Fibroblast of lung (primary cell): ENCODE results near the gene GALNT17. TPM values are rescaled to one million over a fixed set of nuclear protein-coding genes. Genes with fewer than 3 reads are reported as not detected.

Experiments used
- DNase-seq, 2 donors: peaks; one replicate each; pipeline versions ENCODE4 v3.0.0 to v3.0.0-alpha.2; 2010; ENCODE audit warnings: low read depth in 2 of 2
- H2AFZ ChIP-seq: 2 replicates; pipeline ENCODE4 v1.5.1; 2012; ENCODE audit warnings: low read length, control low read depth, inconsistent platforms
- H3K27ac ChIP-seq: 2 replicates; pipeline ENCODE4 v1.5.1; 2011; ENCODE audit warnings: low read length, control low read depth; ENCODE audit not compliant: insufficient read depth
- H3K27me3 ChIP-seq: 2 replicates; pipeline ENCODE4 v1.5.1; 2011; ENCODE audit warnings: mild to moderate bottlenecking, low read length; ENCODE audit not compliant: control insufficient read depth, insufficient read depth
- H3K36me3 ChIP-seq: 2 replicates; pipeline ENCODE4 v1.5.1; 2011; ENCODE audit warnings: low read length; ENCODE audit not compliant: control insufficient read depth, insufficient read depth
- H3K4me1 ChIP-seq: 2 replicates; pipeline ENCODE4 v1.5.1; 2011; ENCODE audit warnings: low read length; ENCODE audit not compliant: control insufficient read depth, insufficient read depth; ENCODE audit errors: extremely low read depth
- H3K4me2 ChIP-seq: 2 replicates; pipeline ENCODE4 v1.5.1; 2011; ENCODE audit warnings: low read length, control low read depth; ENCODE audit not compliant: insufficient read depth; ENCODE audit errors: extremely low read depth
- H3K4me3 ChIP-seq, 4 experiments: fragments of 200-600 bp in 1 of 4; sonication (generic) in 1 of 4; replicated peaks in 1 of 4; 2 replicates each; pipeline ENCODE4 v1.5.1; 2011 to 2016; ENCODE audit warnings: low read length in 4 of 4, low read depth in 3 of 4, mild to moderate bottlenecking in 3 of 4, control low read depth in 2 of 4, inconsistent platforms in 1 of 4, mixed read lengths in 1 of 4; ENCODE audit not compliant: insufficient read depth in 1 of 4; ENCODE audit errors: control extremely low read depth in 1 of 4
- H3K79me2 ChIP-seq: 2 replicates; pipeline ENCODE4 v1.5.1; 2012; ENCODE audit warnings: mild to moderate bottlenecking, low read length, inconsistent platforms; ENCODE audit not compliant: control insufficient read depth, insufficient read depth
- H3K9ac ChIP-seq: 2 replicates; pipeline ENCODE4 v1.5.1; 2011; ENCODE audit warnings: mild to moderate bottlenecking, low read length, control low read depth; ENCODE audit not compliant: insufficient read depth
- H3K9me3 ChIP-seq: 2 replicates; pipeline ENCODE4 v1.5.1; 2012; ENCODE audit warnings: low read depth, low read length; ENCODE audit not compliant: control insufficient read depth, insufficient read depth
- H4K20me1 ChIP-seq: 2 replicates; pipeline ENCODE4 v1.5.1; 2011; ENCODE audit warnings: low read length; ENCODE audit not compliant: control insufficient read depth, insufficient read depth; ENCODE audit errors: extremely low read depth
- CTCF ChIP-seq, 2 donors: IDR thresholded peaks in 1 of 2; conservative IDR thresholded peaks in 1 of 2; 1 replicate in 1 of 2; 2 replicates in 1 of 2; pipeline ENCODE4 v1.5.1; 2011 to 2012; ENCODE audit warnings: low read length in 2 of 2, control low read depth in 1 of 2, inconsistent platforms in 1 of 2, low read depth in 1 of 2, mild to moderate bottlenecking in 1 of 2
- EZH2 ChIP-seq: IDR thresholded peaks from 2 replicates; pipeline ENCODE4 v1.5.1; 2012; ENCODE audit warnings: low read length, control low read depth, mild to moderate bottlenecking; ENCODE audit errors: missing control alignments
- polyA plus RNA-seq, 2 donors: library from polyadenylated mRNA; depleted of rRNA in 1 of 2; stranded (reverse) in 1 of 2; unstranded in 1 of 2; fragments of >200 nt; gene quantifications; 2 replicates each; pipeline ENCODE4 v1.2.1, GENCODE V29; 2011 to 2012; ENCODE audit warnings: missing spikeins in 1 of 2
- total RNA-seq: library from RNA; depleted of rRNA; stranded (reverse); fragments of >200 nt; gene quantifications from 2 replicates; pipeline ENCODE4 v1.2.1, GENCODE V29; 2014

The GALNT17 gene
- total and polyA plus RNA-seq, 2 donors (not counting 1 experiment from before 2014, with no cell fraction given) = under 0.01 TPM; not detected in 1

GRCh38 chr7:71334541-71334940 lies 202.6 kb downstream of the GALNT17 start:
- Histone ChIP-seq H3K9ac (no peak overlapping the region), H3K4me2 (no peak overlapping the region), H3K27me3 (no peaks in the 10 kb centered on the region), H3K4me1 (no peaks in the 10 kb centered on the region), H3K4me3 (no peak overlapping the region), H3K9me3 (no peaks in the 10 kb centered on the region), H4K20me1 (no peaks in the 10 kb centered on the region), H3K79me2 (no peaks in the 10 kb centered on the region), H2AFZ (no peak overlapping the region), H3K27ac (no peak overlapping the region), H3K36me3 (no peaks in the 10 kb centered on the region)
- TF ChIP-seq EZH2 (no peak), CTCF (conservative IDR thresholded peaks at IDR 0.05 in 1 of 2, IDR thresholded peaks at IDR 0.05 in 1 of 2; ENCODE audit: low read depth in 1 of 2, low read length in 2 of 2) (no peak)
- DNase-seq = no peak

- Histone ChIP-seq H3K36me3 (no peaks in the 10 kb centered on the region), H3K27me3 (no peaks in the 10 kb centered on the region), H3K4me2 (no peak overlapping the region), H2AFZ (no peak overlapping the region), H3K79me2 (no peaks in the 10 kb centered on the region), H3K4me3 (no peak overlapping the region), H3K4me1 (no peaks in the 10 kb centered on the region), H3K9ac (no peak overlapping the region), H4K20me1 (no peaks in the 10 kb centered on the region), H3K9me3 (no peaks in the 10 kb centered on the region), H3K27ac (no peak overlapping the region)
- no peak for DNase-seq
- no peak for TF ChIP-seq EZH2
- TF ChIP-seq CTCF (conservative IDR thresholded peaks at IDR 0.05 in 1 of 2, IDR thresholded peaks at IDR 0.05 in 1 of 2; ENCODE audit: low read depth in 1 of 2, low read length in 2 of 2) = no peak
Measured at GRCh38 chr7:71338866-71339265, 206.9 kb downstream of the GALNT17 start.

GRCh38 chr7:71339924-71340323 lies 208.0 kb downstream of the GALNT17 start:
- Histone ChIP-seq H3K27me3 (no peaks in the 10 kb centered on the region), H3K36me3 (no peaks in the 10 kb centered on the region), H2AFZ (no peak overlapping the region), H3K9ac (no peak overlapping the region), H3K27ac (no peak overlapping the region), H3K9me3 (no peaks in the 10 kb centered on the region), H3K4me2 (no peak overlapping the region), H3K4me3 (no peak overlapping the region), H4K20me1 (no peaks in the 10 kb centered on the region), H3K79me2 (no peaks in the 10 kb centered on the region), H3K4me1 (no peaks in the 10 kb centered on the region)
- TF ChIP-seq EZH2 = no peak
- no peak for TF ChIP-seq CTCF (conservative IDR thresholded peaks at IDR 0.05 in 1 of 2, IDR thresholded peaks at IDR 0.05 in 1 of 2; ENCODE audit: low read depth in 1 of 2, low read length in 2 of 2)
- DNase-seq = no peak
